Measurements from ENCODE around the gene DNMBP.

DNA sequence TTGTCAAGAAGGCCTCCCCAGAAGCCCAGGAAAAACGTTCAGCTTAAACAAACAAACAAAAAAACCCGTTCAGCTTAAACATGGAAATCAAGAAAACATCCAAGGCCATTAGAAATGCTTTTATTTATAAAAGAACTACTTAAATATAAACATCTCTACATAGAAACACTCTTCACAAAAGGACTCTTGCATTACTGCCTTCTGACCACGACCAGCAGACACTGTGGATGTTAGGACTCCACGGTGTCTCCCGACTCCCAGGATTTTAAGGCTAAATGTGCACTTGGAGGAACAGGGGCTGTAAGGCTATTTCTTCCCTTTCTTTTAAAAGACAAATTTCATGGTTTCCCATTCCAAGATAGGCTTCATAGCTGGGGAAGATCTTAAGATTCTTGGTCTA is 134.3 kb downstream of the DNMBP start:
- TF ChIP-seq, protein P1, sequence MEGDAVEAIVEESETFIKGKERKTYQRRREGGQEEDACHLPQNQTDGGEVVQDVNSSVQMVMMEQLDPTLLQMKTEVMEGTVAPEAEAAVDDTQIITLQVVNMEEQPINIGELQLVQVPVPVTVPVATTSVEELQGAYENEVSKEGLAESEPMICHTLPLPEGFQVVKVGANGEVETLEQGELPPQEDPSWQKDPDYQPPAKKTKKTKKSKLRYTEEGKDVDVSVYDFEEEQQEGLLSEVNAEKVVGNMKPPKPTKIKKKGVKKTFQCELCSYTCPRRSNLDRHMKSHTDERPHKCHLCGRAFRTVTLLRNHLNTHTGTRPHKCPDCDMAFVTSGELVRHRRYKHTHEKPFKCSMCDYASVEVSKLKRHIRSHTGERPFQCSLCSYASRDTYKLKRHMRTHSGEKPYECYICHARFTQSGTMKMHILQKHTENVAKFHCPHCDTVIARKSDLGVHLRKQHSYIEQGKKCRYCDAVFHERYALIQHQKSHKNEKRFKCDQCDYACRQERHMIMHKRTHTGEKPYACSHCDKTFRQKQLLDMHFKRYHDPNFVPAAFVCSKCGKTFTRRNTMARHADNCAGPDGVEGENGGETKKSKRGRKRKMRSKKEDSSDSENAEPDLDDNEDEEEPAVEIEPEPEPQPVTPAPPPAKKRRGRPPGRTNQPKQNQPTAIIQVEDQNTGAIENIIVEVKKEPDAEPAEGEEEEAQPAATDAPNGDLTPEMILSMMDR (IDR thresholded peaks at IDR 0.05 in 2 of 3, conservative IDR thresholded peaks at IDR 0.05 in 1 of 3; ENCODE audit: borderline replicate concordance in 1 of 3, insufficient read depth in 1 of 3, low read depth in 2 of 3, low read length in 2 of 3) = no peak
- TF ChIP-seq SRF (IDR thresholded peaks at IDR 0.05; ENCODE audit: low read depth) (no peak), POLR2A (IDR thresholded peaks at IDR 0.05; ENCODE audit: borderline replicate concordance, extremely low read depth, insufficient read depth, insufficient read length) (no peak), EZH2 (IDR thresholded peaks at IDR 0.05) (no peak), EZH2phosphoT487 (IDR thresholded peaks at IDR 0.05; ENCODE audit: borderline replicate concordance) (no peak), SIN3A (IDR thresholded peaks at IDR 0.05; ENCODE audit: low read depth) (no peak)
- TF ChIP-seq, protein P2, sequence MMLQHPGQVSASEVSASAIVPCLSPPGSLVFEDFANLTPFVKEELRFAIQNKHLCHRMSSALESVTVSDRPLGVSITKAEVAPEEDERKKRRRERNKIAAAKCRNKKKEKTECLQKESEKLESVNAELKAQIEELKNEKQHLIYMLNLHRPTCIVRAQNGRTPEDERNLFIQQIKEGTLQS (IDR thresholded peaks at IDR 0.05) = no peak
